Activated CD8-positive, alpha-beta memory T cell treated with anti-CD3 and anti-CD28 coated beads for 24 hours (primary cell): ENCODE results near the gene RORC.
"Not testable (repeated sequence)": the region's sequence is repeated elsewhere in the genome, so short reads cannot be mapped to it uniquely, and the experiment has no call there.

Source experiments
- DNase-seq: peaks from one replicate; pipeline ENCODE4 v3.0.0-alpha.2; 2020

The RORC gene

DNA sequence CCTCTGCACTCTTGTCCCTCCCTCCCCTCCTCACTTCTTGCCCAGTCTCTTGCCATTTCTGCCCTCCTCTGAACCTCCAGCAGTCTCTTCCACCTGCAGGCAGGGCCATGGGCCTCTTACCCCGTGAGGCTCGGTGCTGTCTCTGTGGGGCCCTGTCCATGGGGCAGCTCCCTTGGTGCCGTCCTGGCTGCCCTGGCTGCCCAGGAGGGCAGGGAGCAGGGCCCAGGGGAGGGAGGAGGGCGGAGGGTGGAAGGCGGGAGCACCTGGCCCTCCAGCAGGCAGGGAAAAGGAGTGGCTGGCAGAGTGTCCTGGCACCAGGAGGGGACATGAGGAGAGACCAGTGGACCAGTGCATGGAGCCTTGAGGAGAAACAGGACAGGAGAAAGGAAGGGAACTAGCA, at the start of gene RORC:
TSS of gene RORC (minus strand) at position 198 of the 400 bp plus-strand sequence. CDS start at position 160, 38 bp downstream.
- no peak for DNase-seq

- no peak for DNase-seq
These were observed 44.0 kb upstream of the RORC start for GRCh38 chr1:151875419-151876097.

DNA sequence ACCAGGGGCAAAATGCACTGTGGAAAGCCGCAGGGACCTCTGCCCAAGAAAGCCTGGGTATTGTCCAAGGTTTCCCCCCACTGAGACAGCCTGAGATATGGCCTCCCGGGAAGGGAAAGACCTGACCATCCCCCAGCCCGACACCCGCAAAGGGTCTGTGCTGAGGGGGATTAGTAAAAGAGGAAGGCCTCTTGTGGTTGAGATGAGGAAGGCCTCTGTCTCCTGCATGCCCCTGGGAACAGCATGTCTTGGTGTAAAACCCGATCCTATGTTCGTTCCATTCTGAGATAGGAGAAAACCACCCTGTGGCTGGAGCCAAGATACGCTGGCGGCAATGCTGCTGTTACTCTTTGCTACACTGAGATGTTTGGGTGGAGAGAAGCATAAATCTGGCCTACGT, 41.2 kb upstream of the RORC start:
- DNase-seq: not testable (repeated sequence)

DNA sequence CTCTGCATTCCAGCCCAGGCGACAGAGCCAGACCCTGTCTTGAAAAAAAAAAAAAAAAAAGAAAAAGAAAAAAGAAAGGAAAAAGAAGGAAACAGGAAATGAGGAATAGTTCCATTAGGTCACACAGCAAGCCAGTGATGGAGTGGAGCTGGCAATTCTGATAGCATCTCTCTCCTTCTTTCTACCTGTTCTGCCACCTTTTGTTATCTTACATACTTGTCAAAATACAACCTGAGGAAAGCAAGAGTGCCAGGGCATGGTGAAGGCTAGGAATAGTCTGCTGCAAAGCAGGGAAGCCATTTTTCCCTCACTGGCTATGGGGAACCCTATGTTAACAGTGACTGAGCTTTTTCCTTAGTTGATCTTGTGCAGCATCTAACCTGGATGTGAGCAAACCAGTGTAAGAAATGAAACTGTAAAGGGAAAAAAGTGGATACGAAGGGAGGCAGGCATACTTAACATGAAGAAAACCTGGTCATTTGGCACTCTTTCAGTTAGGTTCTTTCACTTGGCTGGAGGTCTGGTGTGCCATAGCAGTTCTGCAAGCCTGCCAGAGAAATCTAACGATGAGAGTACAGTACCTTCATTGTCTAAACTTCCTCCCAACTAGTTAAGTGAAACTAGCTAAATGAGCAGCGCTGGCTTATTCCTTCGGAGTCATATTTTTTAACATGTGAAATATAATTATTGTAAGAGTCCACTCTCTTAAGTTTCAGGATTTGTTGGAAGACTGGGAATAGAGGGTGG, 39.9 kb upstream of the RORC start:
- DNase-seq: no peak

- no peak for DNase-seq
These were observed 36.9 kb upstream of the RORC start for GRCh38 chr1:151868486-151868885.

DNA sequence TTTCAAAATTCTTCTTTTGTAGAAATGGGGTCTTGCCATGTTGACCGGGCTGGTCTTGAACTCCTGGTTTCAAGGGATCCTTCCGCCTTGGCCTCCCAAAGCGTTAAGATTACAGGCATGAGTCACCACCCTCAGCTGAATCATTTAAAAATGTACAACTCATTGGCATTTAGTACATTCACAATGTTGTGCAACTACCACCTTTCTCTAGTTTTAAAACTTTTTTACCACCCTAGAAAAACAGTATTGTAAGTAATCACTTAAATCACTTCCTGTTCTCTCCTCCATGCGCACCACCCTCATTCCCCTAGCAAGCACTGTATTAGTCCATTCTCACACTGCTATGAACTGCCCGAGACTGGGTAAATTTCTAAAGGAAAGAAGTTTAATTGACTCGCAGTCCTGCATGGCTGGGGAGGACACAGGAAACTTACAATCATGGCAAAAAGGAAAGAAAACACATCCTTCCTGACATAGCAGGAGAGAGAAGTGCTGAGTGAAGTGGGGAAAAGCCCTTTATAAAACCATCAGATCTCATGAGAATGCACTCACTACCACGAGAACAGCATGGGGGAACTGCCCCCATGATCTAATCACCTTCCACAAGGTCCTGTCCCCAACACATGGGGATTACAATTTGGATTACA, 36.3 kb upstream of the RORC start:
- no peak for DNase-seq

DNA sequence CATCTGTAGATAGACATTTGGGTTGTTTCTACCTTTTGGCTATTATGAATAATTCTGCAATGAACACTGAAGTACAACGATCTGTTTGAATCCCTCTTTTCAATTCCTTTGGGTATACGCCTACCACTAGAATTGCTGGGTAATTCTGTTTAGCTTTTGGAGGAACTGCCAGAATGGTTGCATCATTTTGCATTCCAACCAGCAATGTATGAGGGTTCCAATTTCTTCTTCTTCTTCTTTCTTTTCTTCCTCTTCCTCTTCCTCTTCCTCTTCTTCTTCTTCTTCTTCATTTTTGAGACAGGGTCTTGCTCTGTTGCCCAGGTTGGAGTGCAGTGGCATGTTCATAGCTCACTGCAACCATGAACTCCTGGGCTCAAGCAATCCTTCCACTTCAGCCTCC, 35.7 kb upstream of the RORC start:
- no peak for DNase-seq

GRCh38 chr1:151864411-151864810, 32.8 kb upstream of the RORC start:
- no peak for DNase-seq

GRCh38 chr1:151862604-151863003, 31.0 kb upstream of the RORC start:
- no peak for DNase-seq

GRCh38 chr1:151860504-151861187, 29.0 kb upstream of the RORC start:
- no peak for DNase-seq

GRCh38 chr1:151859891-151860293, 28.3 kb upstream of the RORC start:
- no peak for DNase-seq

DNA sequence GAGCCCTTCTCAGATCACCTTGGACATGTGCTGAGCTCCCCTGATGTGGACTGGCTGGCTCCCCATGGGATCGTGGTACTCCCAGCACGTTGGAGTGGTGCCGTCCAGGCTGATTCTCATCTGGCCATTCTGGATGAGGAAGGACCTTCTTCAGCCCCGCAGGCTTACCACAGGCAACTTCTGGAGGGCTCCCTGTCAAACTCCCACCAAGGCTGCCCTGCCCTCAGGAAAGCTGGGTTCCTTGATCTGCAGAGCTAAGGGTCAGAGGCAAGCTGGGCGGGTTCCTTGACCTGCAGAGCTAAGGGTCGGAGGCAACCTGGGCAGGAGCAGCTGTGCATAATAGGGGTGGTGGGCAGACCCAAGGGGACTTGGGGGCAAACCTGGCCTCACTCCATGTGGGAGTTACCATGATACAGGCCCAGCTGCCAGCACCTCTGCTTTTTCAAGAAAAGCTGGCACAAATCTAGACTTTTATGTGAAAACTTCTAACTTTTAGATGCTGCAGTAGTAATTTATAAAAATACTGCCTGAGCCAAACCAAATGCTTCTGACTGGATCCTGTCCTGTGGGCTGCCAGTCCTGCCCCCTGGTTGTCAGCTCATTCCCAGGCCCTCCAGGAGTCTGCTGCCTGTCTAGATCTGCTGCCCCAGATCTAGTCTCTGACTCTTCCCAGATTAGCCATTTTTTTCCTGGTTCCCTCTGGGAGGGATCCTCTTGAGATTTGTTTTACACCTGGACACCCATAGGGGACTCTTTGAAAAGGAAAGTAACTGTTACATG, 27.5 kb upstream of the RORC start:
- DNase-seq: no peak

DNA sequence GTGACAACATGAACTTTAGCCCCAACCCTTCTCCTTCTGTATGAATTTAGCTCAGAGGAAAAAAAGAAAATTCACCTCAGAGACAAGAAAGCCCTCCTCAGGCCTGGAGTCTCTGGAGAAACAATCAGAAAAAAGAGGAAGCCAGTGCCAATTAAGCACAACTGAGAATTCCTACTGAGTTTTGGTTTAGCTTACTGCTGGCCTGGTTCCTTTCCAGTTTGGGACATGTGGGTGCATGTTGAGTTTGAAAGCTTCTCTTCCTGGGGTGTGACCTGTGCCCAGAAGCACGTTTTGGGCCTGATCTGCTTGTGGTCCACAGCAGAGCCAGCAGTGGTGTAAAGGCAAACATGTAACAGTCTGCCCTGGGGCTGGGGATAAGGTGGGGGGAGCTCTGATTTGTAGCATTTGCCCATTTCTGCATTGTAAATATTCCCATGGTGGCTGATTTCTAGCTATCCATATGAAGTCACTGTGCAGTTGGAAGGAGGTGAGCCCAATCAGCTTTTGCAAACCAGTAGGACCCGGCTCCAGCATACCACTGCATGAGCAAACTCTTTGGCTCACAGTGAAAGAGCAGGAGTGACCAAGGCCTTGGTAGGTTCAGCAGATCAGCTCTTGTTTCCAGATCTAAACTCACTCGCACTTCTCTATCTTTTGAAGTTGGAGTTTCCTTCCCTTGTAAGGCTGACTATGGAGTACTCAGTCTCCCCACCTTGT, 26.6 kb upstream of the RORC start:
- no peak for DNase-seq

- DNase-seq: no peak
These were observed 24.3 kb upstream of the RORC start for GRCh38 chr1:151855933-151856332.

- not testable (repeated sequence) for DNase-seq
These were observed 23.9 kb upstream of the RORC start for GRCh38 chr1:151855516-151855915.

- DNase-seq: no peak
These were observed 23.1 kb upstream of the RORC start for GRCh38 chr1:151854658-151855057.

DNA sequence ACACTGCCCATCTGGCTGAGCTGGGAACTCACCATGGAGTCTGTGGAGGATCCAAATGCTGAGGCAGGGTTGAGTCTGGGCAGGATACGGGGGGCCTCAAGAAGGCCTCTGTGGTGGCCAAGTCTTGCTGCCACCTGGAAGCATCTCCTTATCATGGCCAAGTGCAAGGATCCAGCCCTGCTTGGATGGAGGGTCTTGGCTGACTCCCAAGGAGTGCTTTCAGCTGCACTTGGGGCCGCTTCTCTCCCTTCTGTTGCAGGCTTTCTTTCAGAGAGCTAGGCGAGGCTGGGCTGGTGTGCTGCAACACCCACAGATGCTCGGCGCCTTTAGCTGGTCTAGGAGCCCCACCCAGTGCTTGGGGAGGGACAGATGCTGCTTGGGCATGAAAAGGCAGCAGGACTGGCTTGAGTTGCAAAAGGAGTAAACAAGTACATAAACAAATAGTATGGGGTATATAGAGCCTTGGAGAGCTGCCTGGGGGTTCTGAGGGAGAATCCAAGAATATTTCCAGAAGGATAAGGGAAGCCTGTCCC, 21.9 kb upstream of the RORC start, which contains the start of gene THEM5:
TSS of gene THEM5 (minus strand) at position 302 of the 533 bp plus-strand sequence. CDS start at position 155, 147 bp downstream.
- no peak for DNase-seq

GRCh38 chr1:151852733-151853132, 21.1 kb upstream of the RORC start:
- DNase-seq: no peak

GRCh38 chr1:151851886-151852285, 20.3 kb upstream of the RORC start:
- DNase-seq: no peak

GRCh38 chr1:151849871-151850270, 18.3 kb upstream of the RORC start:
- no peak for DNase-seq

- no peak for DNase-seq
These were observed 17.5 kb upstream of the RORC start for GRCh38 chr1:151849126-151849525.
